GM10248 (cell line): ENCODE data around the gene TTC29.

Source experiments
- CTCF ChIA-PET: fragments of 300-600 bp; sonication (Branson Sonifier 250); formaldehyde crosslinking; extraction: SDS; loops from one replicate; lab custom pipeline; 2021; ENCODE audit warnings: antibody characterized with exemption; lab: Yijun Ruan, JAX
- POLR2A ChIA-PET: fragments of 350-650 bp; sonication (Branson Sonifier 250); formaldehyde crosslinking; extraction: SDS; loops from one replicate; lab custom pipeline; 2020; ENCODE audit warnings: antibody characterized with exemption; lab: Yijun Ruan, JAX
- DNase-seq: peaks from one replicate; pipeline ENCODE4 v3.0.0; 2012; ENCODE audit errors: extremely low spot score
- TF ChIP-seq, protein P1 (sequence below): IDR thresholded peaks from 2 replicates; pipeline ENCODE4 v1.5.1; 2012; ENCODE audit warnings: mild to moderate bottlenecking, low read depth; ENCODE audit errors: extremely low read depth, missing control alignments, control extremely low read depth

Gene TTC29

DNA sequence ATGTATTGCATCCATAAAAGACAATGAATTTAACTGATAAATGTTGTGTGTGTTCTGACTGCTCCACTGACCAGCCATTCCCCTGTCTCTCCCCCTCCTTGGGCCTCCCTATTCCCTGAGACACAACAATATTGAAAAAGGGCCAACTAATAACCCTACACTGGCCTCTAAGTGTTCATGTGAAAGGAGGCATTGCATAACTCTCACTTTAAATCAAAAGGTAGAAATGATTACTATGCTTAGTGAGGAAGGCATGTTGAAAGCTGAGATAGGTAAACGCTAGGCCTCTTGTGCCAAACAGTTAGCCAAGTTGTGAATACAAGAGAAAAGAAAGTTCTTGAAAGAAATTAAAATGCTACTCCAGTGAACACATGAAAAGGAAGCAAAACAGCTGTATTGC is 154.2 kb downstream of the TTC29 start:
- POLR2A ChIA-PET = no interaction called here
- TF ChIP-seq, protein P1, sequence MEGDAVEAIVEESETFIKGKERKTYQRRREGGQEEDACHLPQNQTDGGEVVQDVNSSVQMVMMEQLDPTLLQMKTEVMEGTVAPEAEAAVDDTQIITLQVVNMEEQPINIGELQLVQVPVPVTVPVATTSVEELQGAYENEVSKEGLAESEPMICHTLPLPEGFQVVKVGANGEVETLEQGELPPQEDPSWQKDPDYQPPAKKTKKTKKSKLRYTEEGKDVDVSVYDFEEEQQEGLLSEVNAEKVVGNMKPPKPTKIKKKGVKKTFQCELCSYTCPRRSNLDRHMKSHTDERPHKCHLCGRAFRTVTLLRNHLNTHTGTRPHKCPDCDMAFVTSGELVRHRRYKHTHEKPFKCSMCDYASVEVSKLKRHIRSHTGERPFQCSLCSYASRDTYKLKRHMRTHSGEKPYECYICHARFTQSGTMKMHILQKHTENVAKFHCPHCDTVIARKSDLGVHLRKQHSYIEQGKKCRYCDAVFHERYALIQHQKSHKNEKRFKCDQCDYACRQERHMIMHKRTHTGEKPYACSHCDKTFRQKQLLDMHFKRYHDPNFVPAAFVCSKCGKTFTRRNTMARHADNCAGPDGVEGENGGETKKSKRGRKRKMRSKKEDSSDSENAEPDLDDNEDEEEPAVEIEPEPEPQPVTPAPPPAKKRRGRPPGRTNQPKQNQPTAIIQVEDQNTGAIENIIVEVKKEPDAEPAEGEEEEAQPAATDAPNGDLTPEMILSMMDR = no peak
- no peak for DNase-seq
- CTCF ChIA-PET = interaction anchor here (1.0 kb wide), 1 partner anchor 10 kb away, joined by 4 read pairs; no protein-coding TSS in a partner anchor

DNA sequence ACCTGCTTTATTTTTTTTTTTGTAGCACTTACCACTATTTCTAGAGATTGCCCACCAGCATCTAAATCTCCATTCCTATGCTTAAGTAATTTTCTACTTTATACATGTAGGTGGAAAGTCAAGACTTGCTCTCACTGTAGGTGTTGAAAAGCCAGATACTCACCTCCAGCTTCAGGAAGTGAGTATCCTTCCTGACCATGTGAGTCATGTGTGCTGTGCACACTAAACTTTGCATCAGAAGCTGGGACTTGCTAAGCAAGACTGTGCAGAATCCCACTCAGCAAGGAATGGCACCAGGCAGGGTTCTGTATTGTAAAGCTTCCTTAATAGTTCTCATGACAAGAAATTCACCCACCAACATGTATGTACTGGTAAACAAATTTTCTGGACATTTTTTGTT is 155.1 kb downstream of the TTC29 start:
- CTCF ChIA-PET = no interaction called here
- TF ChIP-seq, protein P1 = no peak
- DNase-seq = no peak
- POLR2A ChIA-PET = no interaction called here

DNA sequence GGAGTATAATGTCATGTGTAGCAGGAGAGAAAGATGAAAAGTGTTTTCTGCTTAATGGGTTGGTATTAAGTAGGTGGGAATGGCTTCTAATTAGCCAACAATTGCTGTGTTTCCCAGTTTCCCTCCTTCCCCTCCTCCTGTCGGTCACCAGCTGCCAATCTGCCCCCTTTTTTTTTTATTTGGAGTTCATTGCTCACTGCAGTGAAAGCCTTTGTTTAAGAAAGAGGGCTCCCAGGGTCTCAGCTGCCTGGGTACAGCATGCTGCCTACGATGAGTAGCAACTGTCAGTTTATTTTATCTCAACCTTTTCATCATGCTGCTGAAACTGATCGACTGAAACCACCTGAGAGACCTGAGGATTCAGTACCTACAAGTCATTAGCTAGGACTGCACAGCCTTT is 157.9 kb downstream of the TTC29 start:
- ChIA-PET POLR2A (no interaction called here), CTCF (no interaction called here)
- no peak for DNase-seq
- TF ChIP-seq, protein P1 = no peak

DNA sequence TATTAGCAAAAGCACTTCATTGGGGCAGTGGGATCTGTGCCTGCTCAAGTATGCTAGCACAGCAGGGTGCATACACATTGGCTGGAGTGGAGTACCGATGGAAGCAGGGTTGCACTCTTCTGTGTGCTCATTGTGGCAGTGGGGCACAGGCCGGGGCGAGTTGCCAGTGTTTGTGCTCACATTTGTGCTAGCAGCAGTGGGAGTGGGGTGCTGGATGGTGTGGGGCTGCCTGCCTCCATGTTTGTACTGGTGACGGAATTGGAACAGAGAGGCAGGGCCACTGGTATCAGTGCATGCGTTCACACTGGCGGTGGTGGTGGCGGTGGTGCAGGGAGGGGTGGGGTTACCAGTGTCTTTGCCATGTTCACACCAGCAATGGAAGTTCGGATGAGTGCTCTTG is 169.0 kb downstream of the TTC29 start:
- TF ChIP-seq, protein P1 = no peak
- POLR2A ChIA-PET = no interaction called here
- no peak for DNase-seq
- CTCF ChIA-PET = no interaction called here

DNA sequence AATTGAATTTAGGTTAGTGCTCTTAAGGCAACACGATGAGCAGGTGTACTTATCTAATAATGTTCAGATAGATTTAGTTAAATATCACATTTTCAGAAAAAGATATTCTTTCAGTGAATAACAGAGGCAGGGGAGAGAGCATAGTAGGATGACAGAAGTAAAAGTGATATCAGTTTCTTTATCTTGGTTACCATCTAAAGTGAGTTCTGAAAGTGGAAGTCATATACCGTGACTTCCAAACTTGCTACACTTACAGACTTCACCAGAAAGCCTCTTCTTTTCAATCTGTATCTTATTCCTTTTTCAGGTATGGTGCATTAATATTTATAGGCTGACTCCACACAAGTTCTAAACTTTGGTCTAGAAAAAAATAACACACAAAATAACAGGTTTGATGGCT is 182.1 kb downstream of the TTC29 start:
- CTCF ChIA-PET = interaction anchor here (1.3 kb wide), 1 partner anchor 25 kb away, joined by 3 read pairs; no protein-coding TSS in a partner anchor
- DNase-seq = no peak
- TF ChIP-seq, protein P1 = no peak
- POLR2A ChIA-PET = no interaction called here

DNA sequence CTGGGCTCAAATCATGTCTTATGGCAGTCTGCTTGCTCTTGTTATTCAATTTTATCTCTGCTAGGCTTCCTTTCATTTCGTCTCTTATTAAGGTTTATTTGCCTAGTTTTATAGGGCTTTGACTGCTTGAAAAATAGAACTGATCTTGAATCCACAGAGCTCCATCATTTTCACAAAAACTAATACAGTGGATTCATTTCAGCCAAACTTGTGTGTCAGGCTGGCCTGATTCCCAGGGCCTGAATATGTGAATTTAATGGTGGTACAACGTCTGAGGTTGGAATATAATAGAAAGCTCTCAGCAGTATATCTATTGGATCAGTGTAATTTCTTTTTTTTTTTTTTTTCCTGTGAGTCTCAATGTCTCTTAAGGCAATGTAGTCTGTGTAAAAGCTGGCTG is 183.6 kb downstream of the TTC29 start:
- TF ChIP-seq, protein P1 = no peak
- POLR2A ChIA-PET = no interaction called here
- CTCF ChIA-PET = interaction anchor here (1.2 to 1.3 kb wide), 2 partner anchors 12 to 34 kb away, joined by 3 read pairs; no protein-coding TSS in a partner anchor
- DNase-seq = no peak
